HepG2 (cell line): ENCODE data around the gene ARSJ. TPM values are rescaled to one million over a fixed set of nuclear protein-coding genes. Genes with fewer than 3 reads are reported as not detected.

Source experiments
- ATAC-seq: fragments of 200-7000 bp; cut with Tn5 transposase; 3 replicates; pipeline ENCODE4 v1.9.1; 2020; ENCODE audit warnings: mild to moderate bottlenecking, moderate library complexity
- BruUV-seq: library from RNA; stranded (reverse); fragments of 400-500 nt; replicated peaks from 2 replicates; lab custom pipeline; 2021; lab: Mats Ljungman, UMichigan
- CTCF ChIA-PET: fragments of 300-600 bp; formaldehyde crosslinking; extraction: SDS; loops from one replicate; lab custom pipeline; 2021; ENCODE audit warnings: low total read pairs, inconsistent platforms, low intra/inter-chr PET ratio; lab: Yijun Ruan, JAX
- POLR2A ChIA-PET: fragments of 350-600 bp; sonication (Branson Sonifier 250); formaldehyde crosslinking; loops from one replicate; lab custom pipeline; 2020; ENCODE audit warnings: antibody characterized with exemption, inconsistent platforms; lab: Yijun Ruan, JAX
- DNase-seq: peaks from one replicate; pipeline ENCODE4 v3.0.0-alpha.2; 2015; ENCODE audit warnings: low spot score
- FAIRE-seq: peaks from 3 replicates; lab custom pipeline; 2011; peaks lifted over from hg19 to GRCh38; lab: Jason Lieb, UNC
- H2AFZ ChIP-seq: one replicate; pipeline ENCODE4 v1.6.1; 2011; ENCODE audit warnings: low read length, inconsistent platforms
- H3K27ac ChIP-seq: fragments of 300-600 bp; 3 replicates; pipeline ENCODE4 v1.8.0; 2011; ENCODE audit warnings: mixed run types, mild to moderate bottlenecking, mixed read lengths, low read length, inconsistent platforms; ENCODE audit not compliant: insufficient read depth; ENCODE audit errors: extremely low read length
- H3K27me3 ChIP-seq, 2 experiments: fragments of 200-600 bp in 1 of 2; 2 replicates in 1 of 2; 3 replicates in 1 of 2; pipeline versions ENCODE4 v1.6.0 to v1.8.0; 2011; ENCODE audit warnings: low read length in 2 of 2, mild to moderate bottlenecking in 2 of 2, moderate library complexity in 2 of 2, inconsistent platforms in 1 of 2; ENCODE audit not compliant: insufficient read depth in 2 of 2, control insufficient read depth in 1 of 2
- H3K36me3 ChIP-seq, 2 experiments: fragments of 200-600 bp in 1 of 2; replicated peaks in 1 of 2; 2 replicates in 1 of 2; 3 replicates in 1 of 2; pipeline versions ENCODE4 v1.5.1 to v1.8.0; 2011; ENCODE audit warnings: low read length in 2 of 2, inconsistent platforms in 1 of 2; ENCODE audit not compliant: insufficient read depth in 2 of 2, control insufficient read depth in 1 of 2
- H3K4me1 ChIP-seq: 2 replicates; pipeline ENCODE4 v1.5.1; 2012; ENCODE audit warnings: low read length, inconsistent platforms; ENCODE audit not compliant: insufficient read depth
- H3K4me2 ChIP-seq: 2 replicates; pipeline ENCODE4 v1.6.0; 2011; ENCODE audit warnings: low read depth, low read length, inconsistent platforms
- H3K4me3 ChIP-seq, 3 experiments: fragments of 200-600 bp in 1 of 3; sonication (generic), shearing (Covaris generic) in 1 of 3; replicated peaks in 1 of 3; 2 replicates each; pipeline ENCODE4 v1.5.1; 2011 to 2016; ENCODE audit warnings: low read length in 3 of 3, inconsistent platforms in 2 of 3, low read depth in 2 of 3, mild to moderate bottlenecking in 2 of 3, control low read depth in 1 of 3, mixed read lengths in 1 of 3; ENCODE audit not compliant: insufficient read depth in 1 of 3
- H3K79me2 ChIP-seq: one replicate; pipeline ENCODE4 v1.6.1; 2011; ENCODE audit warnings: low read length, inconsistent platforms; ENCODE audit not compliant: insufficient read depth
- H3K9ac ChIP-seq: 2 replicates; pipeline ENCODE4 v1.6.0; 2011; ENCODE audit warnings: mild to moderate bottlenecking, low read depth, low read length, inconsistent platforms; ENCODE audit not compliant: insufficient read depth
- H3K9me3 ChIP-seq: 2 replicates; pipeline ENCODE4 v1.5.1; 2012; ENCODE audit warnings: mild to moderate bottlenecking, low read length
- H4K20me1 ChIP-seq: 2 replicates; pipeline ENCODE4 v1.6.0; 2011; ENCODE audit warnings: inconsistent platforms, mild to moderate bottlenecking, low read length, moderate library complexity; ENCODE audit not compliant: insufficient read depth
- CAMTA2 ChIP-seq: sonication (generic); formaldehyde crosslinking; IDR thresholded peaks from 2 replicates; pipeline ENCODE4 v1.4.0; 2020; ENCODE audit warnings: mild to moderate bottlenecking, missing genetic modification reagents, borderline replicate concordance
- FOSL2 ChIP-seq: sonication (generic); formaldehyde crosslinking; IDR thresholded peaks from 2 replicates; pipeline ENCODE4 v1.4.0; 2020; ENCODE audit warnings: missing genetic modification reagents
- FOXM1 ChIP-seq: sonication (generic); formaldehyde crosslinking; IDR thresholded peaks from 2 replicates; pipeline ENCODE4 v1.5.0; 2020; ENCODE audit warnings: missing genetic modification reagents
- HIVEP1 ChIP-seq: sonication (generic); formaldehyde crosslinking; IDR thresholded peaks from 2 replicates; pipeline ENCODE4 v1.4.0; 2020; ENCODE audit warnings: mild to moderate bottlenecking, missing genetic modification reagents
- HMGA1 ChIP-seq: sonication (generic); formaldehyde crosslinking; conservative IDR thresholded peaks from 2 replicates; pipeline ENCODE4 v1.4.0; 2020; ENCODE audit warnings: missing genetic modification reagents
- MYC ChIP-seq: sonication (generic); formaldehyde crosslinking; IDR thresholded peaks from 2 replicates; pipeline ENCODE4 v1.9.0; 2021; ENCODE audit warnings: missing genetic modification reagents, borderline replicate concordance
- PLRG1 ChIP-seq: fragments of 450-650 bp; conservative IDR thresholded peaks from 2 replicates; pipeline ENCODE4 v1.6.1; 2016
- RFX1 ChIP-seq: fragments of 450-650 bp; IDR thresholded peaks from 2 replicates; pipeline ENCODE4 v1.6.1; 2017
- SAFB2 ChIP-seq: sonication (generic); formaldehyde crosslinking; IDR thresholded peaks from 2 replicates; pipeline ENCODE4 v1.5.1; 2020; ENCODE audit warnings: missing genetic modification reagents, low read depth, mild to moderate bottlenecking, borderline replicate concordance
- SNAPC2 ChIP-seq: sonication (generic); formaldehyde crosslinking; IDR thresholded peaks from 2 replicates; pipeline ENCODE4 v1.8.1; 2022; ENCODE audit warnings: mild to moderate bottlenecking, missing genetic modification reagents
- ZNF335 ChIP-seq: sonication (generic); formaldehyde crosslinking; IDR thresholded peaks from 2 replicates; pipeline ENCODE4 v1.4.0; 2020; ENCODE audit warnings: missing genetic modification reagents
- WGBS: methylation state at CpG from one replicate; pipeline ENCODE4 v1.1.6; 2017; ENCODE audit warnings: low lambda C conversion rate; 5-methylcytosine and 5-hydroxymethylcytosine counted together
- in situ Hi-C: cut with HindIII; loops from 2 replicates; pipeline ENCODE4 v1.10.0; 2017; ENCODE audit warnings: low pct_unique_long_range_greater_than_20kb; ENCODE audit not compliant: extremely low pct_ligation_motif_present
- intact Hi-C: fragments of 100-400 bp; cut with micrococcal nuclease; formaldehyde crosslinking; loops from one replicate; pipeline ENCODE4 v1.10.0; 2022; ENCODE audit not compliant: unreplicated experiment
- polyA plus RNA-seq, 8 experiments: library from polyadenylated mRNA; depleted of rRNA in 3 of 8; stranded (reverse) in 7 of 8; unstranded in 1 of 8; fragments of >200 nt; fragmentation: Illumina TruSeq in 4 of 8; extraction: Trizol in 4 of 8; gene quantifications; 2 replicates each; pipeline versions ENCODE4 v1.2.1 to v1.2.3, GENCODE V29; 2011 to 2016; ENCODE audit warnings: low read depth in 4 of 8, missing spikeins in 1 of 8, mixed read lengths in 1 of 8; ENCODE audit not compliant: insufficient read depth in 1 of 8
- total RNA-seq, 5 experiments: library from RNA; depleted of rRNA; stranded (reverse); fragments of >200 nt; fragmentation: Illumina TruSeq; extraction: Trizol; gene quantifications; 2 replicates each; pipeline ENCODE4 v1.2.3, GENCODE V29; 2016; ENCODE audit warnings: low read depth in 1 of 5
- TF ChIP-seq, protein P1 (sequence below): sonication (generic); formaldehyde crosslinking; conservative IDR thresholded peaks from 2 replicates; pipeline ENCODE4 v1.8.0; 2022; ENCODE audit warnings: low read depth, missing genetic modification reagents

ARSJ gene
- total and polyA plus RNA-seq, 2 of the 13 experiments (the other 11 are each of a cell fraction or from before 2014, with no cell fraction given), result not detected

DNA sequence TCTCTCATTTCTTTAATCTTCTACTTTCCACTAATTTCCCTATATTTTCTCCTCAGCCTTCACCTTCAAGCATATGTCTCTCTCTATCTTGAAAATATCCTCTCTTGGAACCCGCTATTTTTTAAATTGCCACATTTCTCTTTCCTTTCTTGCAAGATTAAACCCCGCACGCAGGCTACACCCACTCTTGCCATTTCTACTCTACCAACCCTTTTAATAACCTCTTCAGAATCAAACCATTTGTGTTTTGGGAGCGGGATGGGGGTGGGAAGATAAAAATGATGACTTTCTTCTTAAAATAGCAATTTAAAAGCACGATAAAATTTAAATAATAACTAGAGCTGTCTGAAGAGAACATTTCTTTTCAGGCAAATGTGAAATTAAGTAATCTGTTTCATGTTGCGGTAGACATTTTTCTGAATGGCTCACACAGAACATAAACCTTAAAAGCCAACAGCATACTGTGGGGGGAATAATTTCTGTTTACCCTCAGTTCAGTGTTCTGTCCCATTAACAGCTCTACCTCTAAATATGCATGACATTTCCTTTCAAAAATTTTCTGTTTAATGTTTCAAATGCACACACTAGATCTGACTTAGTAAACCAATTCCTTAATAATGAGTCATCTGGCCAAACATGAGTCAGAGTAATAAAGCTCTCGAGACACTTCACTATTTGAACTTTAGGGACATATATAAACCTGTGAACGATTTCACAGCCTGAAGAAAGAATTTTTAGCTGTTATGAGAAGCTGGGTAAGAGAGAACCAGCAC, 20.5 kb downstream of the ARSJ start (continued):
- TF ChIP-seq FOSL2, result peak; percentile 55; the same call in 1 of the 2 replicates
- TF ChIP-seq, protein P1, sequence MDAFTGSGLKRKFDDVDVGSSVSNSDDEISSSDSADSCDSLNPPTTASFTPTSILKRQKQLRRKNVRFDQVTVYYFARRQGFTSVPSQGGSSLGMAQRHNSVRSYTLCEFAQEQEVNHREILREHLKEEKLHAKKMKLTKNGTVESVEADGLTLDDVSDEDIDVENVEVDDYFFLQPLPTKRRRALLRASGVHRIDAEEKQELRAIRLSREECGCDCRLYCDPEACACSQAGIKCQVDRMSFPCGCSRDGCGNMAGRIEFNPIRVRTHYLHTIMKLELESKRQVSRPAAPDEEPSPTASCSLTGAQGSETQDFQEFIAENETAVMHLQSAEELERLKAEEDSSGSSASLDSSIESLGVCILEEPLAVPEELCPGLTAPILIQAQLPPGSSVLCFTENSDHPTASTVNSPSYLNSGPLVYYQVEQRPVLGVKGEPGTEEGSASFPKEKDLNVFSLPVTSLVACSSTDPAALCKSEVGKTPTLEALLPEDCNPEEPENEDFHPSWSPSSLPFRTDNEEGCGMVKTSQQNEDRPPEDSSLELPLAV (CRISPR knock-in tag), result no peak
- no peak for TF ChIP-seq RFX1
- TF ChIP-seq MYC (CRISPR knock-in tag), result no peak
- TF ChIP-seq, all 625 proteins: peak for 11

DNA sequence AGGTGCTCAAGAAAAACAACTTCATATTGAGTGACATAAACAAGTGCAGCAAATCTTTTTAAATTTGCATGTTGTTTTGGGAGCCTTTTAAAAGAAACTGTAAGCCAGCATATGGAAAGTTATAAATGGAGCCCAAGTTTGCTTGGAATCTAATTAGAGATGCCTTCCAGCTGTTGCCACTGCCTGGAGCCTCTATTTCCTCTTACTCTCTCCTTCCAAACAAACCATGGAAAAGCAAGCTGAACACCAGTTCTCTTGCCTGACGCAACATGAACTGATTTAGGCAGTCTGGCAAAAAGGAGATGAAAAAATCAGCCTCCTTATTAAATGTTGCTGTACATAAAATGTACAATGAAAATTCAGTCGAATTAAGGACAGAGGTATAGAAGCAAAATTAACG, 21.5 kb downstream of the ARSJ start:
- H4K20me1 ChIP-seq, result no peaks in the 10 kb centered on the region
- intact Hi-C loops, result no loop called here
- no peak overlapping the region for H3K4me2 ChIP-seq
- BruUV-seq, result no TSS peak
- ChIA-PET POLR2A (no interaction called here), CTCF (no interaction called here)
- no peak overlapping the region for H3K27ac ChIP-seq
- H3K27me3 ChIP-seq, result no peaks in the 10 kb centered on the region
- peaks cover 8% of the 10 kb centered on the region for H3K4me1 ChIP-seq
- H2AFZ ChIP-seq, result no peak overlapping the region
- H3K36me3 ChIP-seq, result no peaks in the 10 kb centered on the region
- in situ Hi-C loops, result loop anchor here (10.0 kb wide), 3 partner anchors 117 to 417 kb away; no protein-coding TSS in a partner anchor
- TF ChIP-seq HMGA1 (CRISPR knock-in tag), result no peak
- TF ChIP-seq ZNF335 (CRISPR knock-in tag), result no peak
- no peak for TF ChIP-seq SNAPC2
- no peak for TF ChIP-seq CAMTA2
- no peak for TF ChIP-seq HIVEP1 (CRISPR knock-in tag)
- no peak for TF ChIP-seq SAFB2 (CRISPR knock-in tag)
- no peak for TF ChIP-seq FOXM1 (CRISPR knock-in tag)
- no peak for TF ChIP-seq PLRG1
- FAIRE-seq, result no peak
- no peaks in the 10 kb centered on the region for H3K79me2 ChIP-seq
- no peak for DNase-seq
- WGBS, result 31% methylated on average over 3 of the region's 3 CpGs
- ATAC-seq, result no peak
- H3K9ac ChIP-seq, result no peak overlapping the region
- no peak overlapping the region for H3K4me3 ChIP-seq
- no peaks in the 10 kb centered on the region for H3K9me3 ChIP-seq
